ENCODE data around the gene LSG1.

The LSG1 gene

DNA sequence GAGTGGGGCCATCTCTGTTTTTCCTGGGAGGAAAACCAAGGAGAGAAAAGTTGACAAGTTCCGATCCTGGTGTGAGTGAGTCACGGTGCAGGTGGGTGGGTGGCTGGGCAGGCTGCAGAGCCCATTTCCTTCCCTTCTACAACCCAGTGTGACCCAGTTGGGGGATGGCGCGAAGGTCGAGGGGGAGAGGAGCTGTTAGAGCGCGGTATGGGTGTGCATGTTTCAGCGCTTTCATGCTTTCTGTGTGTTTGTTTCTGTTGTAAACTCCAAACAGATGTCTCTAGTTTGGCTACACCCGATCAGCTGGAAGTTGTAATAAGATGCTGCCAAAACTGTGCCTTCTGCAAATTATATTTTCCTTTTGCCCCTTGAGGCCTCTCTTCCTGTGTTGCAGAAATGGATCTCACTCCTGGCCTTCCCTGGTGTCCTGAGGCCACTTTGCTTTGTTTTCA is 17.5 kb upstream of the LSG1 start:
- H4K91ac ChIP-seq (ENCODE audit: low read depth, low read length, poor library complexity), result no peak overlapping the region
- no peak overlapping the region for H2BK120ac ChIP-seq (ENCODE audit: low read depth, low read length)
- H3K4ac ChIP-seq (ENCODE audit: low read length), result no peak overlapping the region
- H3K9ac ChIP-seq (ENCODE audit: low read depth, low read length, poor library complexity), result no peak overlapping the region
- H2AK5ac ChIP-seq (ENCODE audit: low read depth, low read length), result peak overlapping the region; percentile 56
- H2BK12ac ChIP-seq (ENCODE audit: low read length), result no peak overlapping the region
- no peaks in the 10 kb centered on the region for H3K9me3 ChIP-seq (replicated peaks in 1 of 2; ENCODE audit: control insufficient read depth in 2 of 2, insufficient read depth in 1 of 2, low read depth in 1 of 2, low read length in 2 of 2)
- H3K79me1 ChIP-seq (ENCODE audit: low read depth, low read length), result peaks cover 2% of the 10 kb centered on the region
- no CpG with 5 or more reads among the region's 9 CpGs for WGBS, 2 donors (ENCODE audit: extremely low coverage in 2 of 2, insufficient read length in 2 of 2, insufficient replicate concordance in 1 of 2)
- no peak overlapping the region for H2BK5ac ChIP-seq (ENCODE audit: low read length)
- DNase-seq (ENCODE audit: low spot score), result no peak
- peak overlapping the region; percentile 59 for H2BK15ac ChIP-seq (ENCODE audit: low read length)
- H3K4me1 ChIP-seq (ENCODE audit: control insufficient read depth in 2 of 2, insufficient read depth in 1 of 2, low read depth in 1 of 2, low read length in 2 of 2), result peaks cover 4 to 12% of the 10 kb centered on the region in 2 donors
- peaks cover 16 to 44% (median 42%) of the 10 kb centered on the region in 3 experiments for H3K27me3 ChIP-seq (ENCODE audit: control insufficient read depth in 3 of 3, insufficient read depth in 3 of 3, low read depth in 1 of 3, low read length in 3 of 3)
- H3K14ac ChIP-seq (ENCODE audit: low read length), result no peak overlapping the region
- no peak overlapping the region for H3K4me3 ChIP-seq (ENCODE audit: low read length in 2 of 2)
- H3K36me3 ChIP-seq (replicated peaks in 1 of 2; ENCODE audit: control insufficient read depth in 2 of 2, insufficient read depth in 2 of 2, low read length in 2 of 2), result no peaks in the 10 kb centered on the region
- H3K23ac ChIP-seq (ENCODE audit: low read depth, low read length, poor library complexity), result no peak overlapping the region
- no peak overlapping the region for H3K27ac ChIP-seq (replicated peaks; ENCODE audit: low read length)
- H2AFZ ChIP-seq (ENCODE audit: low read length), result no peak overlapping the region
- no peak overlapping the region for H3K4me2 ChIP-seq (ENCODE audit: insufficient read depth, low read length, poor library complexity, severe bottlenecking)
- H3K18ac ChIP-seq (ENCODE audit: low read length), result no peak overlapping the region
- H4K8ac ChIP-seq (ENCODE audit: low read depth, low read length), result no peak overlapping the region

DNA sequence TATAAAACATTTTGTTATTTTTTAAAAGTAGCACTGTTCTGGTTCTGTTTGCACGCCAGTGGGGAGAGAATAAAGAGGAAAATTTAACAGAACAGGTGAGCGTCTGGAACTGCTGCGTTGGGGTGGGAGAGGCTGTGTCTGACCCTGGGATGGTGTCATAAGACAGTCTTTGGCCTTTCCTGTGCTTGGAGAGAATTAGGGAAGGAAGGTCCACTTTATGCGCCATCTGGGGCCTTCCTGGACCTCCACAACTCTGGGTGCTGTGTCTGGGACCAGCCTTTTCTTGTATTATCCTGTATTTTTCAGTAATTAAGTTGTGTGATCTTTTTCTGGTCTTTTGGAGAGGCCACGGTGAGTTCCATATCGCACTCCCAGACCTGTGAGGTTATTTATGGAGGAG is 17.0 kb upstream of the LSG1 start:
- Histone ChIP-seq H2BK5ac (ENCODE audit: low read length) (no peak overlapping the region), H3K18ac (ENCODE audit: low read length) (no peak overlapping the region), H3K9me3 (replicated peaks in 1 of 2; ENCODE audit: control insufficient read depth in 2 of 2, insufficient read depth in 1 of 2, low read depth in 1 of 2, low read length in 2 of 2) (no peaks in the 10 kb centered on the region), H3K27me3 (ENCODE audit: control insufficient read depth in 3 of 3, insufficient read depth in 3 of 3, low read depth in 1 of 3, low read length in 3 of 3) (peaks cover 16 to 44% (median 44%) of the 10 kb centered on the region in 3 experiments), H2AK5ac (ENCODE audit: low read depth, low read length) (peak overlapping the region; percentile 56), H2BK120ac (ENCODE audit: low read depth, low read length) (no peak overlapping the region), H2BK15ac (ENCODE audit: low read length) (no peak overlapping the region), H2AFZ (ENCODE audit: low read length) (no peak overlapping the region), H4K8ac (ENCODE audit: low read depth, low read length) (no peak overlapping the region), H3K4me1 (ENCODE audit: control insufficient read depth in 2 of 2, insufficient read depth in 1 of 2, low read depth in 1 of 2, low read length in 2 of 2) (peaks cover 4 to 12% of the 10 kb centered on the region in 2 donors), H4K91ac (ENCODE audit: low read depth, low read length, poor library complexity) (no peak overlapping the region), H3K4me3 (ENCODE audit: low read length in 2 of 2) (no peak overlapping the region), H3K23ac (ENCODE audit: low read depth, low read length, poor library complexity) (no peak overlapping the region), H3K79me1 (ENCODE audit: low read depth, low read length) (peaks cover 2% of the 10 kb centered on the region), H3K4me2 (ENCODE audit: insufficient read depth, low read length, poor library complexity, severe bottlenecking) (no peak overlapping the region), H3K4ac (ENCODE audit: low read length) (no peak overlapping the region), H2BK12ac (ENCODE audit: low read length) (no peak overlapping the region), H3K9ac (ENCODE audit: low read depth, low read length, poor library complexity) (no peak overlapping the region), H3K27ac (replicated peaks; ENCODE audit: low read length) (no peak overlapping the region), H3K36me3 (replicated peaks in 1 of 2; ENCODE audit: control insufficient read depth in 2 of 2, insufficient read depth in 2 of 2, low read length in 2 of 2) (no peaks in the 10 kb centered on the region), H3K14ac (ENCODE audit: low read length) (no peak overlapping the region)
- no CpG with 5 or more reads among the region's 6 CpGs for WGBS, 2 donors (ENCODE audit: extremely low coverage in 2 of 2, insufficient read length in 2 of 2, insufficient replicate concordance in 1 of 2)
- DNase-seq (ENCODE audit: low spot score), result no peak

DNA sequence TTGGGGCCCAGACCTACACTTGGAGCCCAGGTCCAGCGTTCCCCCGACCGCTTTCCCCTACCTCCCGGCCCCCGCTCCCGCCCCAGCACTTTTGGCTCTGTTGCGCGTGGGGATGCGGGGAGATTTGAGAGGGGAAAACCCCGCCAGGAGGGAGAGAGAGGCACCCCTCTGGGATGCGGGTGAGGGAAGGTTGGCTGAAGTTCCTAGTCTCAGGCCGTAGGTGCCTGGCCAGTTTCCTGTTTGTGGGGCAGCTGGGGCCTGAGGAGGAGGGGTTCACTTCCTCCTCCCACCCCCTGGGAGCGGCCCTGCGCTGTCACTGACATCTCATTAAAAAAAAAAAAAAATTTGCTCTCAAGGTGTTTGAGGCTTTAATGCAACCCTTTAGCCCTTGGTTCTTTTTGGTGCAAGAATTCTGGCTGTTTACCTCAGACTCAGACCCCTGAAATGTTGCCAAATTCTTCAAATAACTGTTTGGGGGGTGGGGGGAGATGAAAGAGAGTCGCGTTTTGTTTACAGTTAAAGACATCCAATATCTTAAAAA is 16.3 kb upstream of the LSG1 start:
- peak overlapping the region; percentile 32 for H2BK15ac ChIP-seq (ENCODE audit: low read length)
- DNase-seq (ENCODE audit: low spot score), result peak; percentile 11
- no peak overlapping the region for H4K91ac ChIP-seq (ENCODE audit: low read depth, low read length, poor library complexity)
- H3K4ac ChIP-seq (ENCODE audit: low read length), result no peak overlapping the region
- peaks cover 16 to 44% (median 44%) of the 10 kb centered on the region in 3 experiments for H3K27me3 ChIP-seq (ENCODE audit: control insufficient read depth in 3 of 3, insufficient read depth in 3 of 3, low read depth in 1 of 3, low read length in 3 of 3)
- WGBS, 2 donors (ENCODE audit: extremely low coverage in 2 of 2, insufficient read length in 2 of 2, insufficient replicate concordance in 1 of 2), result no CpG with 5 or more reads among the region's 16 CpGs
- no peaks in the 10 kb centered on the region for H3K9me3 ChIP-seq (replicated peaks in 1 of 2; ENCODE audit: control insufficient read depth in 2 of 2, insufficient read depth in 1 of 2, low read depth in 1 of 2, low read length in 2 of 2)
- no peak overlapping the region for H4K8ac ChIP-seq (ENCODE audit: low read depth, low read length)
- no peak overlapping the region for H2BK12ac ChIP-seq (ENCODE audit: low read length)
- H3K4me3 ChIP-seq (ENCODE audit: low read length in 2 of 2), result peak overlapping the region in 1 of 2 donors; percentile 75
- peak overlapping the region; percentile 63 for H3K9ac ChIP-seq (ENCODE audit: low read depth, low read length, poor library complexity)
- no peak overlapping the region for H2BK120ac ChIP-seq (ENCODE audit: low read depth, low read length)
- H3K4me2 ChIP-seq (ENCODE audit: insufficient read depth, low read length, poor library complexity, severe bottlenecking), result peak overlapping the region; percentile 97
- peak overlapping the region; percentile 95 for H3K23ac ChIP-seq (ENCODE audit: low read depth, low read length, poor library complexity)
- no peaks in the 10 kb centered on the region for H3K36me3 ChIP-seq (replicated peaks in 1 of 2; ENCODE audit: control insufficient read depth in 2 of 2, insufficient read depth in 2 of 2, low read length in 2 of 2)
- peak overlapping the region; percentile 93 for H2BK5ac ChIP-seq (ENCODE audit: low read length)
- no peak overlapping the region for H2AFZ ChIP-seq (ENCODE audit: low read length)
- H3K14ac ChIP-seq (ENCODE audit: low read length), result no peak overlapping the region
- H3K4me1 ChIP-seq (ENCODE audit: control insufficient read depth in 2 of 2, insufficient read depth in 1 of 2, low read depth in 1 of 2, low read length in 2 of 2), result peaks cover 4 to 12% of the 10 kb centered on the region in 2 donors
- H3K27ac ChIP-seq (replicated peaks; ENCODE audit: low read length), result no peak overlapping the region
- peaks cover 2% of the 10 kb centered on the region for H3K79me1 ChIP-seq (ENCODE audit: low read depth, low read length)
- H2AK5ac ChIP-seq (ENCODE audit: low read depth, low read length), result no peak overlapping the region
- H3K18ac ChIP-seq (ENCODE audit: low read length), result peak overlapping the region; percentile 87

DNA sequence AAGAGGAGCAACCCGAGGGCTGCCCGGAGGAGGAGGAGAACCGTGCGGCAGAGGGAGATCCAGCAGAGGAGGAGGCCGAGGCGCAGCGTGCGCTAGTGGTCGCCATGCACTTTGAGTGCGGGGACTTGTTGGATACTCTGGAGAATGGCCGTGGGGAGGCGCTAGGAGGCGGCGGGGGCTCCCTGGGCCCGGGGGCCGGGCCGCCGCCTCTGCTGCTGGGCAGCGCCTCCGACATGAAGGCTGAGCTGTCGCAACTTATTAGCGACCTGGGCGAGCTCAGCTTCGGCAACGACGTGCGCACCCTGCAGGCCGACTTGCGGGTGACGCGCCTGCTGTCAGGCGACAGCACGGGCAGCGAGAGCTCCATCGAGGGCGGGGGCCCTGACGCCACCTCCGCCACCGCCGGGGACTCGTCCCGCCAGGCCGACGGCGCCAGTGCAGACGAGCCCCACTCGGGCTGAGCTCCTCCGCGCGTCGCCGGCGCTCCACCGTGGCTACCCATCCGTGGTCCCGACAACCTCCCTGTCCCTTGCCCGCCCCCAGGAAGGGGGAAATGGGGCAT is 15.7 kb upstream of the LSG1 start:
- Histone ChIP-seq H3K18ac (ENCODE audit: low read length) (peak overlapping the region; percentile 94), H2BK120ac (ENCODE audit: low read depth, low read length) (peak overlapping the region; percentile 61), H2BK12ac (ENCODE audit: low read length) (no peak overlapping the region), H3K9me3 (replicated peaks in 1 of 2; ENCODE audit: control insufficient read depth in 2 of 2, insufficient read depth in 1 of 2, low read depth in 1 of 2, low read length in 2 of 2) (no peaks in the 10 kb centered on the region), H2AFZ (ENCODE audit: low read length) (no peak overlapping the region), H3K4me3 (ENCODE audit: low read length in 2 of 2) (peak overlapping the region in 1 of 2 donors; percentile 75), H3K4ac (ENCODE audit: low read length) (no peak overlapping the region), H3K23ac (ENCODE audit: low read depth, low read length, poor library complexity) (peak overlapping the region; percentile 95), H3K4me1 (ENCODE audit: control insufficient read depth in 2 of 2, insufficient read depth in 1 of 2, low read depth in 1 of 2, low read length in 2 of 2) (peaks cover 4 to 12% of the 10 kb centered on the region in 2 donors), H3K27me3 (ENCODE audit: control insufficient read depth in 3 of 3, insufficient read depth in 3 of 3, low read depth in 1 of 3, low read length in 3 of 3) (peaks cover 16 to 44% (median 41%) of the 10 kb centered on the region in 3 experiments), H4K8ac (ENCODE audit: low read depth, low read length) (no peak overlapping the region), H3K9ac (ENCODE audit: low read depth, low read length, poor library complexity) (peak overlapping the region; percentile 78), H3K36me3 (replicated peaks in 1 of 2; ENCODE audit: control insufficient read depth in 2 of 2, insufficient read depth in 2 of 2, low read length in 2 of 2) (no peaks in the 10 kb centered on the region), H2AK5ac (ENCODE audit: low read depth, low read length) (peak overlapping the region; percentile 35), H2BK5ac (ENCODE audit: low read length) (peak overlapping the region; percentile 93), H2BK15ac (ENCODE audit: low read length) (peak overlapping the region; percentile 69), H4K91ac (ENCODE audit: low read depth, low read length, poor library complexity) (no peak overlapping the region), H3K27ac (replicated peaks; ENCODE audit: low read length) (no peak overlapping the region), H3K14ac (ENCODE audit: low read length) (no peak overlapping the region), H3K79me1 (ENCODE audit: low read depth, low read length) (peaks cover 2% of the 10 kb centered on the region), H3K4me2 (ENCODE audit: insufficient read depth, low read length, poor library complexity, severe bottlenecking) (peak overlapping the region; percentile 97)
- WGBS, 2 donors (ENCODE audit: extremely low coverage in 2 of 2, insufficient read length in 2 of 2, insufficient replicate concordance in 1 of 2), result no CpG with 5 or more reads among the region's 57 CpGs
- peak; percentile 82 for DNase-seq (ENCODE audit: low spot score)

All from neuronal stem cell (in vitro differentiated cells).